GM19035 (cell line): ENCODE data around the gene JAKMIP1.
"Not testable (repeated sequence)": the region's sequence is repeated elsewhere in the genome, so short reads cannot be mapped to it uniquely, and the experiment has no call there.

Experiments used
- ATAC-seq: cut with Tn5 transposase; IDR thresholded peaks from one replicate; pipeline ENCODE4 v1.9.1; 2021; ENCODE audit not compliant: unreplicated experiment

The JAKMIP1 gene

DNA sequence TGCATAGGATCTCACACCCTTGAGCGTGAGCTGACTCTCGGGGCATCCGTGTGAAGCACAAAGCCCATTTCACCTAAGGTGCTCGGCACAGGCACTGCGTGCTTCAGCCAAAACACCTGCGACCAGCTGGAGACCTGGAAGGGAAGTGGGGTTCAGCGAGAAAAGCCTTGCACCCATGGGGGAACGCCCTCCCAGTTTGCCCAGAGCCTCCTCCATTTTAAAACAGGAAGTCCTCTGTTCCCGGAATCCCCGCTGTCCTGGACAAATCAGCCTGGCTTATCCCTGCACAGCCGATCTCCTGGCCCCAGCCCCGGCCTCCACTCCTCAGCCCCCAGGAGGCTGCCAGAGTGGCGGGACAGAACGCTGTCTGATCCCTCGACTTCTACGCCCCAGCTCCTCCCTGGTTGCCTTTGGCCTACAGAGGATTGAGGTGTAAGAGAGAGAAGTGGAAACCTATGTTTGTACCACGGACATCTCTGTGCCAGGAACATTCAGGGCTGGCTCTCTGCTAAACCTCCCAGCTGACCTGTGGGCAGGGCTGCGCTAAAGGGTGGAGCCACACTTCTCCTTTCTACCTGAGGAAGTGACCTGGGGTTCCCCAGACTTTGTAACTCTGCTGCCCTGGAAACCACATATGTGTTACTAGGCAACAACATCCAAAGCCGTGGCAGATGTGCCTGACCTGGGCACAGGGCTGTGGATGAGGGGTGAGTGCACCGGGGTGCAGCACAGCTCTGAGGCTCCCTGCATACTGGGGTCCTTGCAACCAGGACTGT lies 178.3 kb downstream of the JAKMIP1 start:
- ATAC-seq, result no peak

DNA sequence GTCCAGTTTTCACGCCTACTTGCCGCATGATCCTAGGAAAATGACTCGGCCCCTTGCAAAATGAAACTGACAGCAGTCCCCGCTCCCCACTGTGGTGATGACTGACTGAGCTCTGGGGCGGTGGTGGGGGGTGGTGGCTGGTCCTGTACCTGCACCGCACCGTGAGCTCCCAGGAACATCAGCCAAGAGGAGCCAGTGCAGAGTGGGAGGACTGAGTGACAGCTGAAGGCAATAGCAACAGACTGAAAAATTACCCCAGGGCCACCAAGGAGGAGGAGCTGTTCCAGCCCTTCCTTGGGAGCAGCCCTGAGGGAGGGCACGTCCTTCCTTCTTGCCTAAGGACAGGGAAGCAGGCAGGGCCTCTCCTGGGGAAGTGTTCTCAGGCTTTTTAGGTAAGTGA lies 179.7 kb downstream of the JAKMIP1 start:
- no peak for ATAC-seq

DNA sequence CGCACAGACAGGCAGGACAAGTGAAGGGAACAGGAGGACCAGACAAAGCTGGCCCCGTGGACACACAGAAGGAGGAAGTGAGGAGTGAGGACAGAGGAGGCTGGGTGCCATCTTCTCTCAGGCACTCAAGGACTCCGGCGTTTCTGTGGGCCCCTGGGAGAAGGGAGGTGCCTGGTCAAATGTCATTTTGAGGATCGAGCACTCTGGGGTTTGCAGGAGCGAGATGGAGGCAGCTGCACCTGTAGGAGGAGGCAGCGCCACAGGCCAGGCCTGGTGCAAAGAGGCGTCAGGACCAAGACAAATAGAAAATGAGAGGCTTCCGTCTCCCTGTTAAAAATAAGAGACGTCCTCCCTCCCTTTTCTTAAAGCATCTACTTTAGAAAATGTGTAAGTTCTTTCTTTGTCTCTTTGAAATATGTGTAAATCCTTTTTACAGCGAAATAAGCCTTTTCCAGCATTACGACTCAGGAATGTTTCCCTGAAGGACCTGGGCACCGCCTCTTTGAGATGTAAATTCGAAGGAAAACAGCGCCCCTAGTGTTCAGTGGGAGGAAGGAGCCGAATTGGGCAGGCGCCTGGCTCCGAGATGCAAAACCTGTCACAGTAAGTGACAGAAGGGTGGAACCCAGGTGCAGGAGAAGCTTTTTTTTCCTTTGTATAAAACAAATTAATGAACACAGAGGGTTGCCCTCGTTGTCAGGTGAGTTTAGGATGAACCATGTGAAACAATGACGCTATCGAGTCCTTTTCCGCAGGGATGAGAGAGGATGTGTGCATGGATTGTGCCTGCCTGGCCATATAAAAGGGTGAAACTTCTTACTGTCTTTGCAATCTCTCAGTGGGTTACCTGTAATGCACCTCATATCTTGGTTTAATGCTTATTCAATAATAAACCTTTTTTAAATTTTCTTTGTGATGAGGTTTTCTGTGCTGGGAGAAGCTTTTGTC lies 180.8 kb downstream of the JAKMIP1 start:
- no peak for ATAC-seq

DNA sequence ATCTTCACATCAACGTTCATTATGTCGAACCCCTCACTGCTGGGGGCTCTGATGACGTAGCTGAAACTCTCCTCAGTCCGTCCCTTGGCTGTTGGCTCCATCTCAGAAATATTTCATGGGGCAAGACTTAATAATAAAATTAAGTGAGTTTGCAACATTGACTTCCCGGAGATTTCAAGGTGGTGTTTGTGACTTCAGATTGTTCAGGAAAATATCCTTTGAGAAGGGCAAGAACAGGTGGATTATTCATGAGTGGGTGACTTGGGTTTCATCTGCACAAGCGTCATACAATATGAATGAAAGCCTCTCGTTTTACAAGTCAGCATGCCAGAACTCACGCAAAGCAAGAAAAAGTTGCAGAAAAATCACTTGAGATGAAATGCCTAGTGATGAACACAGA lies 182.0 kb downstream of the JAKMIP1 start, which contains the start of gene C4orf50:
C4orf50 (minus strand) TSS at position 101 of the 400 bp plus-strand sequence.
- no peak for ATAC-seq

DNA sequence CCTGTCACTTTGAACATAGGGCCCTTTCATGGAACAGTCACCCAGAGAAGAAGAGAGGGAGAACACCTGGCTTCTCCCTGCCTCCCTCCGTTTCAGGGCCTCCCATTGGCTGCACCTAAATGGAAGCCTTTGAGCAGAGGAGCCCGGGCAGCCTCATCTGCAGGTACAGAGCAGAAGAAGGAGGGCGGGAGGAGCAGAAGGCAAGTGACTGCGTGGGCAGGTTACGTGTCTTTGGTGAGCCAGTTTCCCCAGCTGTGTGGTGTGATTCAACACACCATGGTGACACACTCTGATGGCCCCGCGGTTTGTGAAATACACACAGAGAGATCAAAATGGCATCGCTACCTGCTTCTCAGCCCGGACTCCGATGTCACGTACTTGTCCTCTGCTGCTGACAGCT lies 182.5 kb downstream of the JAKMIP1 start:
- ATAC-seq, result no peak

DNA sequence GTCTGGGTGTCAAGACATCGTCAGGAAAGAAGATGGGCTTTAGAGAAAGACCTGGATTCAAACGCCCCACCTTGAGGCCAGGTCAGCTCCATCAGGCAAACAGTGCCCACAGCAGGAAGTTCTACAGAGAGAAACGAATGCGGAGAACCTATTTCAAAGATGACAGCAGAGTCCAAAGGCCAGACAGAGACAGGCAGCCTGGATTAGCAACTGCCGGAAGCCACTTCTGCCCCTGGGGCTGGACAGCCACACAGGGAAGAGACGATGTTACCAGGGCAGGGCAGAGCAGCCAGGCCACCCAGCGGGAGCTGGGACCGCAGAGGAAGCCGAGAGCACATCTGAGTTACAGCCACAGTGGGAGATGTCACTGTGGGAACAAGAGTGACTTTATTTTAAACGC lies 183.3 kb downstream of the JAKMIP1 start:
- ATAC-seq, result no peak

DNA sequence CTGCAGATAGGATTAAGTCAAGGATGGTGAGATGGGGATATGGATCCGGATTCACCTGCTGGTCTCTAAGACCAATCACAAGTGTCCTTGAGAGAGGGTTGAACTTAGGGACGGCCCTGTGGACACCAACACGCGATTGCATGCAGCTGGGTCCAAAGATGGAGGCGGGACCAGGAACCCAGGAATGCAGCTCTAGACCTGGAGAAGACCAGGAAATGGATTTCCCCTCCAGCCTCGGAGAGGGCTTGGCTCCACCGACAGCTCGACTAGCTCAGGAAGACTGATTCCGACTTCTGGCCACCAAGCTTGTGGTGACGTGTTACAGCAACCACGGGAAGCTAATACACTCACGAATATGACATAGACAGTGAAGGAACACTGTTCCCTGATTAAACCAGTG lies 186.8 kb downstream of the JAKMIP1 start:
- ATAC-seq, result no peak

DNA sequence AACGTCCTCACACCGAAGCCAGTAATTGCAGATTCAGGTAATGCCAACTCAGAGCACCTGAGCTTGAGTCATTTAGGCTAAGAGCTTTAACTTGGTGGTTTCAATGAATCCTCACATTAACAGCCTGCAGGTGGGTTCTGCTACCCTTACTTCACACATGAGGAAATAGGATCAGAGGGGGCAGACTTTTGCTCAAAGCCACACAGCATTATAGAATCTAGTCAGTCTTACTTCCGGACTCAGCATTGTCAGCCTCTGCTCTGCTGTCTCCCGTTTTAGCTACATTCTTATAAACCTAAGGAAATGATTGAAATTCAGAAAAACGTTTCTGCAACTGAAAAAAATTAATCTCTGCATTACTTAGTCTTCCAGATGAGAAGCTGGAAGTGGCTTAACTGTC lies 188.1 kb downstream of the JAKMIP1 start:
- no peak for ATAC-seq

DNA sequence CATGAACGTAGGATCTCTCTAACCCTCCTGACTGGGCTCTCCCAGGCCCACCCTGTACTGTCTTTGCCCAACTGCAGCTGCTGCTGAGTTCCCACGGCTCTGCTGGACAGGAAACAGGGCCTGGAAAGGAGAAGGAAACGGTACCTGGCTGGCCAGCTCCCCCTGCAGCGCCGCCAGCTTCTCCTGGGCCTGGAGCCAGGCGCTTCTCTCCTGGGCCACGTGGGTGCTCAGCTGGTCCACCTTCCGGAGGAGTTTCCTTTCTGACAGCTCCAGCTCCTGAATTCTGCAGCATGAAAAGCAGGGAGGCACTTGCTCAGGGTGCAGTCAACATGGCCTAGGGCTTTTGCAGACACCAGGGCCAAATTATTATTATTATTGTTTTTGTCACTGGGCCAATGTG lies 188.7 kb downstream of the JAKMIP1 start:
- ATAC-seq, result no peak

DNA sequence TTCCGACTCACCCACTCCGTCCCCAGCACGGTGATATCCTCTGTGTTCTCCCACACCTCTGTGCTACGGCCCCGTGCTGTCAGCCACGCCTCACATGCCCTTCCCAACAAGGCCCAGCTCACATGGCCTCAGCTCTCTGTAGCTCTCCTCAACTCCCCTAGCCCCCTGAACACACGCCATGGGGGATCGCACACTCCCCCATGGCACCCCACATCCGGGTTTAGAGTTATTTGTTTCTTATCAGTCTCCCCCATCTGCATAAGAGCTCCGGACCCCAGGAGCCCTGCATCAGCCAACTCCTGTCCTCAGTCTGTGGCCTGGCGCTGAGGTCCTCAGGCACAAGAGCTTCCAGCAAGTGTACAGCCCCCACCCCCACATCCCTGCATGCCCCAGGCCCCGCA lies 189.1 kb downstream of the JAKMIP1 start:
- ATAC-seq, result no peak

DNA sequence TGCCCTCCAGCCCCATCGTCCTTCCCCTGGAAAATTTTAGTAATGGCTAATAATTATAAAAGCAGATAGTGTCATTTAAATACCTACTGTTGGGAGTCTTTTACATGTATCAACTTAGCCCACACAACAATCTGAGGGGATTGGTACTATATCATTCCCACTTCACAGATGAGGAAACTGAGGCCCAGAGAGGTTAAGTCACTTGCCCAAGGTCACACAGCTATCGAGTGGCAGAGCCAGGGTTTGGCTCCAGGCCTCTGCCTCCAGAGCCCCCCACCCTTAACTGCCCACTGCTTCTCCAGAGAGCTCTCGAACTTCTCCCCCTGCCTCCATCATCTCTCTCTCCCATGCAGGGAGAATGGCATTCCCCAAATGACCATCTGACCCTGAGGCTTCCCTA lies 189.6 kb downstream of the JAKMIP1 start:
- ATAC-seq, result no peak

DNA sequence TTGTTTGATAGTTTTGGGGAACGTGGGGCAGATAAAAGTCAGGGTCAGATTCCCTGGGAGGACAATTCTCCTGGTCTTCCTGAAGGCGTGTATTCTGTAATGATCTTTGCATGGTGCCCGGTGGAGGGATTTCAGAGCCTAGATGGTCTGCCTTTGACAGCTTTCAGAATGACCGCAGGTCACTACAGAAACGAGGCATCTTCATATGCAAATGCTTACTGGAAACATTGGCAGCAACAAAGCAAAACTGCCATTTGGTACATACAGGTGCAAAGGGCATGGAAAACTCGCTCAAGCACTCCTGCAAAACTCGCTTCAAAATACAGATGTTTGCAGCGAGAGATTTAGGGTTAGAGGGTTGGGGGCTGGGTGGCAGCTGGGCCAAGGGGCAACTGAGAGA lies 190.9 kb downstream of the JAKMIP1 start:
- ATAC-seq, result no peak

DNA sequence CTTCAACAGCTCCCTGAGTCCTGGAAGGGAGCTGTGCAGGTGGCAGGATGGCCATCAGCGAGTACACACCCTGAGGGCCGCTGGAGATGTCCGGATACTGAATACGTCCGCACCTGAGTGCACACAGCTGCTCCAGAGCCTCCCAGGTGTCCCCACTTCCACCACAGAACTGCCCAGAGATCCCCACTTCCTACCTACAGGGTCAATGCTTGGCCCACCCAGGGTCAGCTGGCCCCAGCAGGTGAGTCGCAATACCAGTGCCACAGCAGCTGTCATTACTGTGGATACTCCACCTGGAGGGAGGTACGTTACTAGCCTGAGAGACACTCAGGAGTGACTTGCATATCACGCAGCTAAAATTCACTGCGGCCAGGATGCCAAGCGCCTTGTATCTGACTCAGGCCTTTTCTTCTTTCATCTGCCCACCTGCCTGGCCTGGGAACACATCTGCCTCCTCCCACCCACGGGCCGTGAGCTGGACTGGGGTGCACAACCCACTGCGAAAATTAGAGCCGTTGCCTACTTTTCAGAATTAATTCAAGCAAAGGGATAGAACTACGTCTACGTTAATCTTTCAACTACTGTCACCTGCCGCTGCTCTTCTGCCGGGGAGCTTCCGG lies 191.5 kb downstream of the JAKMIP1 start:
- ATAC-seq, result no peak

DNA sequence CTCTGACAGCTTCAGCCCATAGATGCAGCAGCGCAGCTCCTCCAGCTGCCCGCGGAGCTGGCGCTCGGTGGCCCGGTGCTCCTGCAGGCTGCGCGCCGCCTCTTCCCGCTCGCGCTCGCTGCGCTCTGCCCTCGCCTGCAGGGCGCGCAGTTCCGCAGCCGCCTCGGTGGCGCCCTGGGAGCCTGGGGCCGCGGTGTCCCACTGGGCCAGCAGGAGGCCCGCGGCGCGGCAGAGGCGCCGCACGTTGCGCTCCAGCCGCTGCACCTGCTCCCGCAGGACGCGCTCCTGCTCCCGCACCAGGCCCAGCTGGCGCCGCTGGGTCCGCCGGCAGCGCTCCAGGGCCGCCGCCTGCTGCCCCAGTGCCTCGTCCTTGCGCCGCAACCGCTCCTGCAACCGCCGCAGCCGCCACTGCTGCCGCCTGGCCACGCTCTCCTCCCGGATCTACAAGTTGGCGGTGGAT lies 192.2 kb downstream of the JAKMIP1 start:
- ATAC-seq, result no peak

DNA sequence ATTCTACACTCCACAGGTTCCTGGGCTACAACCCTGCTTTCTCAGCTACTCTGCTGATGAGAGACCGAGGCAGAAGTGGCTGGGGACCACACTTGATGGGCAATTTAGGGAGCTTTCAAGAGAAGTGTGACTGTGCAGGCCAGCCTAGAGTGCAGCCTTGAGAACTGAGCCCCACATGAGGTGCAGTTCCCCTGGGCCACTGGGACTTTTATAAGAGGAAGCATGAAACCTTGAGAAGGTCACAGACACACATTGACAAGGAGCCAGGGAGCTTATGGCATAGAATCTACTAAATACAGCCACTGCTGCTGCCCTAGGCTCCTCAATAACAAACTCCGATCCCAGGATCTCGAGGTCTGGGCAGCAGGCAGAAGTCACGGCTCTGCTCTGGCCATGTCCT lies 195.2 kb downstream of the JAKMIP1 start:
- ATAC-seq, result no peak

DNA sequence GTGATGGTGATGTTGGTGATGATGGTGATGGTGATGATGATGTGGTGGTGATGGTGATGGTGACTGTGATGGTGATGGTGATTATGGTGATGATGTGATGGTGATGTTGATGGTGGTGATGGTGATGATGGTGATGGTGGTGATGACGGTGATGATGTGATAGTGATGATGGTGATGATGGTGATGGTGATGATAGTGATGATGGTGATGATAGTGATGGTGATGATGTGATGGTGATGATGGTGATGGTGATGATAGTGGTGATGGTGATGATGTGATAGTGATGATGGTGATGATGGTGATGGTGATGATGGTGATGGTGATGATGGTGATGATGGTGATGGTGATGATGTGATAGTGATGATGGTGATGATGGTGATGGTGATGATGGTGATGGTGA lies 196.9 kb downstream of the JAKMIP1 start:
- not testable (repeated sequence) for ATAC-seq

DNA sequence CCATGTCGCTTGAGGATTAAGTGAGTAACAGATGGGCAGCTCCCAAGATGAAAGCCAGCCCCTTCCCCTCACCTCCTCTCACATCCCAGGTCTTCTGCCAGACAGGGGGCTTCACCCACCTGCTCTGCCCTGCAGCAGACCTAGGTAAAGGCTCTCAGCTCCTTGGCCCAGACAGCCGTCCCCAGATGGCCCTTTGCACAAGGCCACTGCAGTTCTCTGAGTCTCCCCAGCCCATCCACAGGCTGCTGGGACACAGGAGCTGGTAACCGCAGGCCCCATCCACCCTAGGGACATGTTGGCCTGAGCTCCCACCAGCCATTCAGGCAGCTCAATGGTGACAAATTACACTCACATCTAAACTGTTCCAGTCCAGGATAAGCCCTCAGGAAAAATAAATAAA lies 197.4 kb downstream of the JAKMIP1 start:
- no peak for ATAC-seq

DNA sequence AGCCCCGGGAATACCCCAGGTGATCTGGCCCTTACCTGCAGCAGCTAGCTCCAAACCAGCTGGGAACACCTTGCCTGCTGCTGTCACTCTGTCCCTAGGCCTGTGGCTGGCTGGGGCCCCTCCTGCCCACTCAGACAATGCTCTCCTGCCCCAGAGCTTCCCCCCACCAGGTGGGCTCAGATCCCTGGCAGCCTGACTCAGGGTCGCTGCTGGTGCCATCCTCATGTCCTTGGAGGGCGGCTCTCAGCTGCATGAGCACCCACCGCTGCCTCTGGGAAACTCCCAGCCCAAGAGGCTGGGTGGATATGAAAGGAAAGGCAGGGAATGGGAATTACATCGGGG lies 197.9 kb downstream of the JAKMIP1 start:
- ATAC-seq, result no peak

DNA sequence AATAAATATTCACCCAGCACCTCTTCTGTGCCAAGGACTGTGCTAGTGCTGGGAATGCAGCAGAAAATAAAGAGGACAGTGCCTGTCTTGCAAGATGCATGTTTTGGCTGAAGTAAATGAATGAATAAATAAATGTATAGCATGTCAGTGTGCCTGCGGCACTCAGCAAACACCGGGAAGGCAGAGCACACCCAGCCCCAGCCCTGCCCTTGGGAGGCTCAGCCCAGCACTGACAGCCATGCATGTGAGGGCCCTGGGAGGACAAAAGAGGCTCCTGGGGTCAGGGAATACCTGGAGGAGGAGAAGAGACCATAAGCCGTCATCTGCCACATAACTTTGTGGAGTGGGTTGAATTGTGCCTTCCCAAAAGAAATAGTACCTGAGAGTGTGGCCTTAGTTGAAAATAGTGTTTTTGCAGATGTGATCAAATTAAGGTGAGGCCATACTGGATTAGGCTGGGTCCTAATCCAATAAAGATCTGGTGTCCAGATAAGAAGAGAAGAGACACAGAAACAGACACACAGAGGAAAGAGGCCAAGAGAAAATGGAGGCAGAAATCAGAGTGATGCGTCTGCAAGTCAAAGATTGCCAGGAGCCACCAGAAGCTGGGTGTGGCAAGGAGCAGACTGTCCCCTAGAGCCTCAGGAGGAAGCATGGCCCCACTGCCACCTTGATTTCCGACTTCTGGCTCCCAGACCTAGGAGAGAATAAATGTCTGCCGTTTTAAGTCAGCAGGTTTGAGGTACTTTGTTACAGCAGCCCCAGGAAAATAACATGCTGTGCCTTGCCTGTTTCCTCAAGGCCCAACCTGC lies 198.5 kb downstream of the JAKMIP1 start:
- ATAC-seq, result no peak

DNA sequence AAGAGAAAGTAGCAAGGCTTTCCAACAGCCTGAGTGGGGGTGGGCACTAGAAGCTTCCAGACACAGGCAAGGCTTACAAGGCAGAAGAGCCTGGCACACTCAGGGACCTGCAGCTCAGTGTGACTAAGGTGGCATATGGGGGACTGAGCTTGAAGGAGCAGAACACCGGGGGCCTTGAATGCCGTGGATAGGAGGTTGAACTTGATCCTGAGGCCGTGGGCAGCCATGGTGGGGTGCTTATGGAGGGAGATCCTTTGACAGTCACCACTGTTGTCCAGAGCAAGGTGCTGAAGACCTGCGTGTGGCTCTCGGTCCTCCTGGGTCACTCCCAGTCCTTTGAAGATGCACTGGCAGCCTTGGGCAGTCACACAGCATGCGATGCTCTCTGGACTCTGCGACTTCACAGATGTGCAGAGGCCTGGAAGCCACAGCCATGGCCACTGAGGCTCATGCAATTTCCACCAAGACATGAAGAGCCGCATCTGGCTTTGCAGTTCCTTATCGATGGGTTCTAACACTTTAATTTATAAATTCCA lies 200.5 kb downstream of the JAKMIP1 start:
- ATAC-seq, result no peak

DNA sequence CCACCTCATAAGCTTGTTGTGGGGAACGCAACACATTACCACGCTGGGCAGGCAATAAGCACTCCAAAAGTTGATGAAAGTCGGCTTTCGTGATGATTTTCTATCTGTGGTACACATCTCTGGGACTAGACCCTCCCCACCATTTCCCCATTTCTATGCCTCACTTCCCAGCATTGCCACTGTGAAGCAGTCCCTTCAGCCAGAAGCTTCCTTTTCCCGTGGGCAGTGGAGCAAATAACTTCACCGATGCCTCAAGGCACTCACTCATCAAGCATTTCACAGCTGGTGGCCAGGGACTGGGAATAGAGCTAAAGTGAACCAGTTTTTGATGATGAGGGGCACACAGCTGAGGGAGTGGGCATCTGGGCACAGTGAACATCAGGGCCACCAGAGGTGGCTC lies 201.0 kb downstream of the JAKMIP1 start:
- ATAC-seq, result no peak
